Measurements from ENCODE around the gene FSTL4. TPM values are rescaled to one million over a fixed set of nuclear protein-coding genes. Genes with fewer than 3 reads are reported as not detected.

FSTL4 gene
- polyA plus RNA-seq, 3 donors, result not detected

DNA sequence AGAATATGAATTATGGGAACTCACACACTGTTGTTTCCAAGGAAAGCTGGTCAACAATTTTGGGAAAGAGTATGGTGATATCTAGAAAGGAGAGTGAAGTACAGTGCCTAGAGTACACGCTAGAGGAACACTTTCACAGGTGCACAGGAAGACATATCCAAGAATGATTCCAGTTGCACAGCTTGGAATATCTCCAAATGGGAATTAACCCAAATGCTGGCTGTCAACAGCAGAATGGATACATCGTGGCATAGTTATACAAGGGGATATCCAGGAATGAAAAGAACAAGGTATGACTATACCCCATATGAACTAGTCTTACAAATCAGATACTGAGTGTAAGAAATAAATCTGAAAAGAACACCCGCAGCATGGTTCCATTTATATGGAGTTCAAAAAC, 231.3 kb downstream of the FSTL4 start:
- Histone ChIP-seq H3K4me2 (replicated peaks; ENCODE audit: extremely low read depth, low read length, poor library complexity, severe bottlenecking) (no peak overlapping the region), H2AFZ (ENCODE audit: insufficient read depth, low read depth, low read length, poor library complexity, severe bottlenecking) (no peak overlapping the region), H3K36me3 (replicated peaks in 1 of 2; ENCODE audit: control insufficient read depth in 1 of 2, insufficient read depth in 2 of 2, low read length in 2 of 2) (no peaks in the 10 kb centered on the region), H3K4me3 (replicated peaks in 1 of 3; ENCODE audit: low read depth in 2 of 3, low read length in 3 of 3) (no peak overlapping the region), H3K9ac (ENCODE audit: insufficient read depth, low read length, poor library complexity, severe bottlenecking) (no peak overlapping the region), H3K27me3 (ENCODE audit: control insufficient read depth in 2 of 2, insufficient read depth in 2 of 2, low read length in 2 of 2) (no peaks in the 10 kb centered on the region), H3K79me2 (ENCODE audit: insufficient read depth, low read length) (no peaks in the 10 kb centered on the region), H3K9me3 (replicated peaks in 1 of 2; ENCODE audit: control insufficient read depth in 1 of 2, insufficient read depth in 1 of 2, low read length in 2 of 2) (peaks cover 10 to 14% of the 10 kb centered on the region in 2 donors), H3K4me1 (ENCODE audit: control insufficient read depth in 1 of 2, insufficient read depth in 2 of 2, low read length in 2 of 2) (no peaks in the 10 kb centered on the region), H3K27ac (ENCODE audit: low read depth in 1 of 2, low read length in 2 of 2) (no peak overlapping the region), H4K20me1 (ENCODE audit: insufficient read depth, low read length) (no peaks in the 10 kb centered on the region)
- Mint-ChIP-seq H3K36me3 (no peaks in the 10 kb centered on the region), H3K4me1 (no peaks in the 10 kb centered on the region), H3K27ac (no peak overlapping the region), H3K9me3 (peaks cover 10 to 22% (median 19%) of the 10 kb centered on the region in 7 donors), H3K4me3 (no peak overlapping the region), H3K27me3 (ENCODE audit: low read depth in 3 of 3) (peaks cover 5 to 9% (median 8%) of the 10 kb centered on the region in 3 donors)
- intact Hi-C loops (cut with micrococcal nuclease), result no loop called here
- TF ChIP-seq, protein P1, sequence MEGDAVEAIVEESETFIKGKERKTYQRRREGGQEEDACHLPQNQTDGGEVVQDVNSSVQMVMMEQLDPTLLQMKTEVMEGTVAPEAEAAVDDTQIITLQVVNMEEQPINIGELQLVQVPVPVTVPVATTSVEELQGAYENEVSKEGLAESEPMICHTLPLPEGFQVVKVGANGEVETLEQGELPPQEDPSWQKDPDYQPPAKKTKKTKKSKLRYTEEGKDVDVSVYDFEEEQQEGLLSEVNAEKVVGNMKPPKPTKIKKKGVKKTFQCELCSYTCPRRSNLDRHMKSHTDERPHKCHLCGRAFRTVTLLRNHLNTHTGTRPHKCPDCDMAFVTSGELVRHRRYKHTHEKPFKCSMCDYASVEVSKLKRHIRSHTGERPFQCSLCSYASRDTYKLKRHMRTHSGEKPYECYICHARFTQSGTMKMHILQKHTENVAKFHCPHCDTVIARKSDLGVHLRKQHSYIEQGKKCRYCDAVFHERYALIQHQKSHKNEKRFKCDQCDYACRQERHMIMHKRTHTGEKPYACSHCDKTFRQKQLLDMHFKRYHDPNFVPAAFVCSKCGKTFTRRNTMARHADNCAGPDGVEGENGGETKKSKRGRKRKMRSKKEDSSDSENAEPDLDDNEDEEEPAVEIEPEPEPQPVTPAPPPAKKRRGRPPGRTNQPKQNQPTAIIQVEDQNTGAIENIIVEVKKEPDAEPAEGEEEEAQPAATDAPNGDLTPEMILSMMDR (IDR thresholded peaks at IDR 0.05), result no peak
- 100% methylated on average over 1 of the region's 3 CpGs for WGBS (ENCODE audit: insufficient coverage)
- no peak for DNase-seq

DNA sequence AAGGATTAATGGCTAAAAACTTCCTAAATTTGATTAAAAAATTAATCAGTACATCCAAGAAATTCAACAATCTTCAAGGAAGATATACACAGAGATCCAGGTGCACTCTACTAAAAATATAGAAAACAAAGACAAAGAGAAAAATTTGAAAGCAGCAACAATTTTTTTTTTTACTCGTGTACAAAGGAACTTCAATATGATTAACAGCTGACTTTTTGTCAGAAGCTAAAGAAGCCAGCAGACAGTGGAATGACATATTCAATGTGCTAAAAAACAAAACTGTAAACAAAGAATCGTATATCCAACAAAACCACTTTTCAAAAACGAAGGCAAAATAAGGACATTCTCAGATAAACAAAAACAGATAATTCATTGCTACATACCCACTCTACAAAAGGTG, 234.6 kb downstream of the FSTL4 start:
- no peaks in the 10 kb centered on the region for H3K36me3 Mint-ChIP-seq
- H3K27me3 Mint-ChIP-seq (ENCODE audit: low read depth in 3 of 3), result peaks cover 0 to 3% (median 1%) of the 10 kb centered on the region in 3 donors
- no peaks in the 10 kb centered on the region for H3K79me2 ChIP-seq (ENCODE audit: insufficient read depth, low read length)
- no peak for DNase-seq
- H3K4me1 ChIP-seq (ENCODE audit: control insufficient read depth in 1 of 2, insufficient read depth in 2 of 2, low read length in 2 of 2), result no peaks in the 10 kb centered on the region
- no peak overlapping the region for H3K9ac ChIP-seq (ENCODE audit: insufficient read depth, low read length, poor library complexity, severe bottlenecking)
- no peaks in the 10 kb centered on the region for H3K27me3 ChIP-seq (ENCODE audit: control insufficient read depth in 2 of 2, insufficient read depth in 2 of 2, low read length in 2 of 2)
- H2AFZ ChIP-seq (ENCODE audit: insufficient read depth, low read depth, low read length, poor library complexity, severe bottlenecking), result no peak overlapping the region
- no peaks in the 10 kb centered on the region for H4K20me1 ChIP-seq (ENCODE audit: insufficient read depth, low read length)
- H3K4me3 Mint-ChIP-seq, result no peak overlapping the region
- peaks cover 10 to 26% (median 23%) of the 10 kb centered on the region in 7 donors for H3K9me3 Mint-ChIP-seq
- WGBS (ENCODE audit: insufficient coverage), result no CpG with 5 or more reads among the region's 3 CpGs
- H3K4me3 ChIP-seq (replicated peaks in 1 of 3; ENCODE audit: low read depth in 2 of 3, low read length in 3 of 3), result no peak overlapping the region
- H3K27ac ChIP-seq (ENCODE audit: low read depth in 1 of 2, low read length in 2 of 2), result no peak overlapping the region
- intact Hi-C loops (cut with micrococcal nuclease), result no loop called here
- TF ChIP-seq, protein P1 (IDR thresholded peaks at IDR 0.05), result no peak
- H3K4me2 ChIP-seq (replicated peaks; ENCODE audit: extremely low read depth, low read length, poor library complexity, severe bottlenecking), result no peak overlapping the region
- H3K9me3 ChIP-seq (replicated peaks in 1 of 2; ENCODE audit: control insufficient read depth in 1 of 2, insufficient read depth in 1 of 2, low read length in 2 of 2), result peaks cover 10 to 14% of the 10 kb centered on the region in 2 donors
- H3K36me3 ChIP-seq (replicated peaks in 1 of 2; ENCODE audit: control insufficient read depth in 1 of 2, insufficient read depth in 2 of 2, low read length in 2 of 2), result no peaks in the 10 kb centered on the region
- no peak overlapping the region for H3K27ac Mint-ChIP-seq
- H3K4me1 Mint-ChIP-seq, result no peaks in the 10 kb centered on the region

All from CD14-positive monocyte (primary cell).